ENCODE data around the gene IL22RA1. TPM values are rescaled to one million over a fixed set of nuclear protein-coding genes. Genes with fewer than 3 reads are reported as not detected.
A peak's percentile ranks its signal among the peaks of the same experiment; 100 is the strongest.

The IL22RA1 gene
- total RNA-seq, 1 donor from 2014 or later: not detected

GRCh38 chr1:24139222-24139489, 3.8 kb downstream of the IL22RA1 start:
- H3K27me3 Mint-ChIP-seq (ENCODE audit: insufficient read depth, low read depth): peaks cover 18% of the 10 kb centered on the region
- TF ChIP-seq EZH2phosphoT487 (IDR thresholded peaks at IDR 0.05): no peak
- no peaks in the 10 kb centered on the region for H3K27me3 ChIP-seq
- H3K9ac ChIP-seq: no peak overlapping the region
- peaks cover 14% of the 10 kb centered on the region for H3K4me1 Mint-ChIP-seq
- H3K4me3 Mint-ChIP-seq: no peak overlapping the region
- no peak overlapping the region for H3K4me2 ChIP-seq
- H3K4me1 ChIP-seq: no peaks in the 10 kb centered on the region
- H3K36me3 Mint-ChIP-seq: no peaks in the 10 kb centered on the region
- no peak overlapping the region for H3K27ac ChIP-seq
- no peak overlapping the region for H3K27ac Mint-ChIP-seq
- H4K20me1 ChIP-seq (ENCODE audit: low read depth): no peaks in the 10 kb centered on the region
- H3K79me2 ChIP-seq (ENCODE audit: low read depth): no peaks in the 10 kb centered on the region
- no peak for DNase-seq (ENCODE audit: low spot score)
- no peak overlapping the region for H3K4me3 ChIP-seq
- H3F3A ChIP-seq (ENCODE audit: low read depth): no peaks in the 10 kb centered on the region
- no peaks in the 10 kb centered on the region for H3K9me3 ChIP-seq (ENCODE audit: low read depth)
- H3K9me3 Mint-ChIP-seq: no peaks in the 10 kb centered on the region
- no peak overlapping the region for H2AFZ ChIP-seq (replicated peaks)
- H3K36me3 ChIP-seq: no peaks in the 10 kb centered on the region

GRCh38 chr1:24138476-24139221, 4.3 kb downstream of the IL22RA1 start:
- Histone ChIP-seq H3K9ac (no peak overlapping the region), H3K9me3 (ENCODE audit: low read depth) (no peaks in the 10 kb centered on the region), H3K36me3 (no peaks in the 10 kb centered on the region), H3F3A (ENCODE audit: low read depth) (no peaks in the 10 kb centered on the region), H4K20me1 (ENCODE audit: low read depth) (no peaks in the 10 kb centered on the region), H3K27me3 (no peaks in the 10 kb centered on the region), H3K27ac (no peak overlapping the region), H3K79me2 (ENCODE audit: low read depth) (no peaks in the 10 kb centered on the region), H3K4me1 (no peaks in the 10 kb centered on the region), H3K4me2 (no peak overlapping the region), H3K4me3 (no peak overlapping the region), H2AFZ (replicated peaks) (no peak overlapping the region)
- H3K4me3 Mint-ChIP-seq: no peak overlapping the region
- DNase-seq (ENCODE audit: low spot score): no peak
- H3K27me3 Mint-ChIP-seq (ENCODE audit: insufficient read depth, low read depth): peaks cover 18% of the 10 kb centered on the region
- no peaks in the 10 kb centered on the region for H3K9me3 Mint-ChIP-seq
- TF ChIP-seq EZH2phosphoT487 (IDR thresholded peaks at IDR 0.05): no peak
- TF ChIP-seq EZH2 (IDR thresholded peaks at IDR 0.05): no peak
- no peak for TF ChIP-seq CTCF (IDR thresholded peaks at IDR 0.05)
- H3K4me1 Mint-ChIP-seq: peaks cover 14% of the 10 kb centered on the region
- H3K27ac Mint-ChIP-seq: peak overlapping the region; percentile 29
- H3K36me3 Mint-ChIP-seq: no peaks in the 10 kb centered on the region

GRCh38 chr1:24136956-24137539, 5.9 kb downstream of the IL22RA1 start:
- Histone ChIP-seq H3K79me2 (ENCODE audit: low read depth) (no peaks in the 10 kb centered on the region), H2AFZ (replicated peaks) (no peak overlapping the region), H3K9me3 (ENCODE audit: low read depth) (no peaks in the 10 kb centered on the region), H3K4me2 (no peak overlapping the region), H3K27me3 (no peaks in the 10 kb centered on the region), H3K36me3 (no peaks in the 10 kb centered on the region), H3K4me1 (no peaks in the 10 kb centered on the region), H3K9ac (no peak overlapping the region), H3K27ac (no peak overlapping the region), H3K4me3 (no peak overlapping the region), H4K20me1 (ENCODE audit: low read depth) (no peaks in the 10 kb centered on the region), H3F3A (ENCODE audit: low read depth) (no peaks in the 10 kb centered on the region)
- Mint-ChIP-seq H3K9me3 (peaks cover 2% of the 10 kb centered on the region), H3K4me3 (no peak overlapping the region), H3K27ac (peak overlapping the region; percentile 52), H3K27me3 (ENCODE audit: insufficient read depth, low read depth) (peaks cover 16% of the 10 kb centered on the region), H3K36me3 (no peaks in the 10 kb centered on the region), H3K4me1 (peaks cover 14% of the 10 kb centered on the region)
- TF ChIP-seq EZH2phosphoT487 (IDR thresholded peaks at IDR 0.05) (no peak), CTCF (IDR thresholded peaks at IDR 0.05) (no peak), EZH2 (IDR thresholded peaks at IDR 0.05) (no peak)
- no peak for DNase-seq (ENCODE audit: low spot score)

GRCh38 chr1:24134376-24134775, 8.6 kb downstream of the IL22RA1 start:
- H3K9me3 ChIP-seq (ENCODE audit: low read depth): no peaks in the 10 kb centered on the region
- H3K4me2 ChIP-seq: no peak overlapping the region
- H3K9me3 Mint-ChIP-seq: peaks cover 2% of the 10 kb centered on the region
- H3K79me2 ChIP-seq (ENCODE audit: low read depth): no peaks in the 10 kb centered on the region
- no peaks in the 10 kb centered on the region for H3F3A ChIP-seq (ENCODE audit: low read depth)
- H3K9ac ChIP-seq: no peak overlapping the region
- no peak overlapping the region for H3K4me3 ChIP-seq
- H3K4me3 Mint-ChIP-seq: no peak overlapping the region
- H3K27me3 ChIP-seq: no peaks in the 10 kb centered on the region
- peaks cover 14% of the 10 kb centered on the region for H3K4me1 Mint-ChIP-seq
- no peaks in the 10 kb centered on the region for H3K4me1 ChIP-seq
- no peak for TF ChIP-seq EZH2 (IDR thresholded peaks at IDR 0.05)
- no peak for TF ChIP-seq EZH2phosphoT487 (IDR thresholded peaks at IDR 0.05)
- TF ChIP-seq CTCF (IDR thresholded peaks at IDR 0.05): no peak
- no peaks in the 10 kb centered on the region for H3K36me3 Mint-ChIP-seq
- H3K27ac Mint-ChIP-seq: no peak overlapping the region
- H4K20me1 ChIP-seq (ENCODE audit: low read depth): no peaks in the 10 kb centered on the region
- no peak overlapping the region for H3K27ac ChIP-seq
- no peak for DNase-seq (ENCODE audit: low spot score)
- H3K27me3 Mint-ChIP-seq (ENCODE audit: insufficient read depth, low read depth): peaks cover 11% of the 10 kb centered on the region
- H3K36me3 ChIP-seq: no peaks in the 10 kb centered on the region
- H2AFZ ChIP-seq (replicated peaks): peak overlapping the region; percentile 14
